WTC11 (cell line): Measurements from ENCODE around the gene SH2D4B. TPM values are rescaled to one million over a fixed set of nuclear protein-coding genes. Genes with fewer than 3 reads are reported as not detected.

Experiments
- ATAC-seq: fragments of 200-7000 bp; cut with Tn5 transposase; 2 replicates; pipeline ENCODE4 v1.10.0; 2021; ENCODE audit warnings: mild to moderate bottlenecking, moderate library complexity
- CTCF ChIA-PET: fragments of 300-600 bp; sonication (Branson Sonifier 250); formaldehyde crosslinking; loops from one replicate; lab custom pipeline; 2021; ENCODE audit warnings: antibody characterized with exemption; lab: Charles Lee
- POLR2A ChIA-PET: fragments of 350-600 bp; sonication (Branson Sonifier 250); formaldehyde crosslinking; loops from one replicate; lab custom pipeline; 2021; ENCODE audit warnings: antibody characterized with exemption; lab: Charles Lee
- DNase-seq: peaks from one replicate; pipeline ENCODE4 v3.0.0; 2021; ENCODE audit warnings: low spot score
- H3K27ac Mint-ChIP-seq: 2 replicates; pipeline ENCODE4 v1.8.0; 2021; ENCODE audit warnings: mixed read lengths
- H3K27me3 Mint-ChIP-seq: 2 replicates; pipeline ENCODE4 v1.8.0; 2021; ENCODE audit warnings: low read depth, mild to moderate bottlenecking, moderate library complexity, mixed read lengths
- H3K36me3 Mint-ChIP-seq: 2 replicates; pipeline ENCODE4 v1.8.0; 2021; ENCODE audit warnings: mixed read lengths
- H3K4me1 Mint-ChIP-seq: 2 replicates; pipeline ENCODE4 v1.8.0; 2022; ENCODE audit warnings: mixed read lengths
- H3K4me3 Mint-ChIP-seq: 2 replicates; pipeline ENCODE4 v1.8.0; 2021; ENCODE audit warnings: mild to moderate bottlenecking, moderate library complexity, mixed read lengths
- H3K9me3 Mint-ChIP-seq: 2 replicates; pipeline ENCODE4 v1.8.0; 2021; ENCODE audit warnings: mixed read lengths
- CREB1 ChIP-seq: sonication (generic); formaldehyde crosslinking; IDR thresholded peaks from 2 replicates; pipeline ENCODE4 v1.8.0; 2023; ENCODE audit warnings: mild to moderate bottlenecking, missing genetic modification reagents
- FOXP1 ChIP-seq: sonication (generic); formaldehyde crosslinking; IDR thresholded peaks from 2 replicates; pipeline ENCODE4 v1.8.0; 2022; ENCODE audit warnings: missing genetic modification reagents, mild to moderate bottlenecking, moderate library complexity, borderline replicate concordance
- GRHL2 ChIP-seq: fragments of 250-450 bp; sonication (Bioruptor Pico); IDR thresholded peaks from 2 replicates; pipeline ENCODE4 v1.8.0; 2022; ENCODE audit warnings: mild to moderate bottlenecking, moderate library complexity; ENCODE audit not compliant: insufficient replicate concordance, severe bottlenecking
- GTF2I ChIP-seq: fragments of 250-450 bp; sonication (Bioruptor Pico); conservative IDR thresholded peaks from 2 replicates; pipeline ENCODE4 v1.4.0; 2021; ENCODE audit warnings: mild to moderate bottlenecking
- MYBL2 ChIP-seq: sonication (generic); formaldehyde crosslinking; IDR thresholded peaks from 2 replicates; pipeline ENCODE4 v1.8.1; 2023; ENCODE audit warnings: mild to moderate bottlenecking, moderate library complexity, missing genetic modification reagents
- NFATC4 ChIP-seq: fragments of 250-450 bp; sonication (Bioruptor Pico); IDR thresholded peaks from 2 replicates; pipeline ENCODE4 v1.9.0; 2021; ENCODE audit warnings: mild to moderate bottlenecking
- PRRX2 ChIP-seq: fragments of 250-450 bp; sonication (Bioruptor Pico); IDR thresholded peaks from 2 replicates; pipeline ENCODE4 v1.8.0; 2021; ENCODE audit warnings: mild to moderate bottlenecking
- TEAD4 ChIP-seq: sonication (generic); formaldehyde crosslinking; IDR thresholded peaks from 2 replicates; pipeline ENCODE4 v1.8.0; 2022; ENCODE audit warnings: mild to moderate bottlenecking, missing genetic modification reagents
- ZBTB21 ChIP-seq: sonication (generic); formaldehyde crosslinking; IDR thresholded peaks from 2 replicates; pipeline ENCODE4 v1.8.1; 2023; ENCODE audit warnings: mild to moderate bottlenecking, missing genetic modification reagents, borderline replicate concordance
- ZNF317 ChIP-seq: sonication (generic); formaldehyde crosslinking; IDR thresholded peaks from 2 replicates; pipeline ENCODE4 v1.8.1; 2023; ENCODE audit warnings: low read depth, mild to moderate bottlenecking, moderate library complexity, missing genetic modification reagents, borderline replicate concordance
- total RNA-seq: library from RNA; stranded (reverse); gene quantifications from 3 replicates; pipeline ENCODE4 v1.2.3, GENCODE V29; 2021
- TF ChIP-seq, protein P1 (sequence below): sonication (generic); formaldehyde crosslinking; IDR thresholded peaks from 2 replicates; pipeline ENCODE4 v1.8.0; 2023; ENCODE audit warnings: missing genetic modification reagents
- TF ChIP-seq, protein P2 (sequence below): fragments of 250-450 bp; sonication (Bioruptor Pico); IDR thresholded peaks from 2 replicates; pipeline ENCODE4 v1.9.0; 2021; ENCODE audit warnings: mild to moderate bottlenecking, borderline replicate concordance
- TF ChIP-seq, protein P3 (sequence below): sonication (generic); formaldehyde crosslinking; IDR thresholded peaks from 2 replicates; pipeline ENCODE4 v1.8.1; 2023; ENCODE audit warnings: mild to moderate bottlenecking, missing genetic modification reagents, moderate library complexity
- TF ChIP-seq, protein P4 (sequence below): fragments of 250-450 bp; sonication (Bioruptor Pico); IDR thresholded peaks from 2 replicates; pipeline ENCODE4 v1.9.0; 2021; ENCODE audit warnings: mild to moderate bottlenecking
- TF ChIP-seq, protein P5 (sequence below): fragments of 250-450 bp; sonication (Bioruptor Pico); conservative IDR thresholded peaks from 2 replicates; pipeline ENCODE4 v1.9.0; 2021; ENCODE audit warnings: mild to moderate bottlenecking
- TF ChIP-seq, protein P6 (sequence below): sonication (generic); formaldehyde crosslinking; conservative IDR thresholded peaks from 2 replicates; pipeline ENCODE4 v1.8.1; 2022; ENCODE audit warnings: mild to moderate bottlenecking, missing genetic modification reagents
- TF ChIP-seq, protein P7 (sequence below): sonication (generic); formaldehyde crosslinking; IDR thresholded peaks from 2 replicates; pipeline ENCODE4 v1.8.1; 2022; ENCODE audit warnings: low read depth, mild to moderate bottlenecking, moderate library complexity, missing genetic modification reagents, borderline replicate concordance
- TF ChIP-seq, protein P8 (sequence below): sonication (generic); formaldehyde crosslinking; IDR thresholded peaks from 2 replicates; pipeline ENCODE4 v1.8.1; 2023; ENCODE audit warnings: mild to moderate bottlenecking, missing genetic modification reagents, borderline replicate concordance

The SH2D4B gene
- total RNA-seq, 1 experiment from 2014 or later, result 0.04 TPM

DNA sequence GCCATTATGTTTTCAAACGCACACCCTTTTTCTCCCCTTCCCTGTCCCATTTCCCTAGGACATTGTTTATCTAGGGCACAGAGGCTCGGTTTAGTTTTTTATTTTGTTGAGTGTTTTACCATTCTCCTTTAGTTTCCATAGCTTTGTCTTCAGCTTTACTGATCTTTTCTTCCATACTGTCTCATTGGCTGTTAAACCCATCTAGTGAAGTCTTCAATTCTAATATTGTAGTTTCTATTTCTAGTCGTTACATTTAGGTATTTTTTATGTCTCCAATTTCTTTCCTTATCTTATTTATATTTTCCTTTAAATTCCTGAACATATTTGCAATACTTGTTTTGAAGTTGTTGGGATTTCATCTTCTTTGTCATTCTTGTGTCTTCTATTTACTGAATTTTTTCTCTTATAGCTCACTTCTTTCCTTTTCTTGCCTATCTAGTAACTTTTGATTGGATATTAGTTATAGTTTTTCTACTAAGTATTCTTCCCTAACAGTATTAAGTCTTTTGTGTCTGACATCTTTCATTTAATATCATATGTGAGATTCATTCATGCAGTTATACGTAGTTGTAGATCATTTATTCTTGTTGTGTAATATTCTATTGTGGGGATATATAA, 41.0 kb upstream of the SH2D4B start:
- no peaks in the 10 kb centered on the region for H3K9me3 Mint-ChIP-seq
- H3K27ac Mint-ChIP-seq, result no peak overlapping the region
- H3K36me3 Mint-ChIP-seq, result peaks cover 12% of the 10 kb centered on the region
- H3K4me1 Mint-ChIP-seq, result peaks cover 48% of the 10 kb centered on the region
- POLR2A ChIA-PET, result no interaction called here
- H3K27me3 Mint-ChIP-seq, result no peaks in the 10 kb centered on the region
- CTCF ChIA-PET, result interaction anchor here (2.1 to 20.7 kb wide), 3 partner anchors 9 to 43 kb away, joined by 6 to 802 read pairs (median 10); partner anchors contain the start of gene TSPAN14
- no peak overlapping the region for H3K4me3 Mint-ChIP-seq
- DNase-seq (no peak), ATAC-seq (no peak)
- TF ChIP-seq ZNF317 (CRISPR knock-in tag) (no peak), NFATC4 (CRISPR knock-in tag) (no peak), GTF2I (no peak), PRRX2 (CRISPR knock-in tag) (no peak), MYBL2 (CRISPR knock-in tag) (no peak), GRHL2 (CRISPR knock-in tag) (no peak), CREB1 (CRISPR knock-in tag) (no peak), ZBTB21 (CRISPR knock-in tag) (no peak), FOXP1 (CRISPR knock-in tag) (no peak), TEAD4 (CRISPR knock-in tag) (no peak)
- TF ChIP-seq, protein P1, sequence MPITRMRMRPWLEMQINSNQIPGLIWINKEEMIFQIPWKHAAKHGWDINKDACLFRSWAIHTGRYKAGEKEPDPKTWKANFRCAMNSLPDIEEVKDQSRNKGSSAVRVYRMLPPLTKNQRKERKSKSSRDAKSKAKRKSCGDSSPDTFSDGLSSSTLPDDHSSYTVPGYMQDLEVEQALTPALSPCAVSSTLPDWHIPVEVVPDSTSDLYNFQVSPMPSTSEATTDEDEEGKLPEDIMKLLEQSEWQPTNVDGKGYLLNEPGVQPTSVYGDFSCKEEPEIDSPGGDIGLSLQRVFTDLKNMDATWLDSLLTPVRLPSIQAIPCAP (CRISPR knock-in tag), result no peak
- TF ChIP-seq, protein P2, sequence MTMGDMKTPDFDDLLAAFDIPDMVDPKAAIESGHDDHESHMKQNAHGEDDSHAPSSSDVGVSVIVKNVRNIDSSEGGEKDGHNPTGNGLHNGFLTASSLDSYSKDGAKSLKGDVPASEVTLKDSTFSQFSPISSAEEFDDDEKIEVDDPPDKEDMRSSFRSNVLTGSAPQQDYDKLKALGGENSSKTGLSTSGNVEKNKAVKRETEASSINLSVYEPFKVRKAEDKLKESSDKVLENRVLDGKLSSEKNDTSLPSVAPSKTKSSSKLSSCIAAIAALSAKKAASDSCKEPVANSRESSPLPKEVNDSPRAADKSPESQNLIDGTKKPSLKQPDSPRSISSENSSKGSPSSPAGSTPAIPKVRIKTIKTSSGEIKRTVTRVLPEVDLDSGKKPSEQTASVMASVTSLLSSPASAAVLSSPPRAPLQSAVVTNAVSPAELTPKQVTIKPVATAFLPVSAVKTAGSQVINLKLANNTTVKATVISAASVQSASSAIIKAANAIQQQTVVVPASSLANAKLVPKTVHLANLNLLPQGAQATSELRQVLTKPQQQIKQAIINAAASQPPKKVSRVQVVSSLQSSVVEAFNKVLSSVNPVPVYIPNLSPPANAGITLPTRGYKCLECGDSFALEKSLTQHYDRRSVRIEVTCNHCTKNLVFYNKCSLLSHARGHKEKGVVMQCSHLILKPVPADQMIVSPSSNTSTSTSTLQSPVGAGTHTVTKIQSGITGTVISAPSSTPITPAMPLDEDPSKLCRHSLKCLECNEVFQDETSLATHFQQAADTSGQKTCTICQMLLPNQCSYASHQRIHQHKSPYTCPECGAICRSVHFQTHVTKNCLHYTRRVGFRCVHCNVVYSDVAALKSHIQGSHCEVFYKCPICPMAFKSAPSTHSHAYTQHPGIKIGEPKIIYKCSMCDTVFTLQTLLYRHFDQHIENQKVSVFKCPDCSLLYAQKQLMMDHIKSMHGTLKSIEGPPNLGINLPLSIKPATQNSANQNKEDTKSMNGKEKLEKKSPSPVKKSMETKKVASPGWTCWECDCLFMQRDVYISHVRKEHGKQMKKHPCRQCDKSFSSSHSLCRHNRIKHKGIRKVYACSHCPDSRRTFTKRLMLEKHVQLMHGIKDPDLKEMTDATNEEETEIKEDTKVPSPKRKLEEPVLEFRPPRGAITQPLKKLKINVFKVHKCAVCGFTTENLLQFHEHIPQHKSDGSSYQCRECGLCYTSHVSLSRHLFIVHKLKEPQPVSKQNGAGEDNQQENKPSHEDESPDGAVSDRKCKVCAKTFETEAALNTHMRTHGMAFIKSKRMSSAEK (CRISPR knock-in tag), result no peak
- TF ChIP-seq, protein P3, sequence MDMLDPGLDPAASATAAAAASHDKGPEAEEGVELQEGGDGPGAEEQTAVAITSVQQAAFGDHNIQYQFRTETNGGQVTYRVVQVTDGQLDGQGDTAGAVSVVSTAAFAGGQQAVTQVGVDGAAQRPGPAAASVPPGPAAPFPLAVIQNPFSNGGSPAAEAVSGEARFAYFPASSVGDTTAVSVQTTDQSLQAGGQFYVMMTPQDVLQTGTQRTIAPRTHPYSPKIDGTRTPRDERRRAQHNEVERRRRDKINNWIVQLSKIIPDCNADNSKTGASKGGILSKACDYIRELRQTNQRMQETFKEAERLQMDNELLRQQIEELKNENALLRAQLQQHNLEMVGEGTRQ (CRISPR knock-in tag), result no peak
- TF ChIP-seq, protein P4, sequence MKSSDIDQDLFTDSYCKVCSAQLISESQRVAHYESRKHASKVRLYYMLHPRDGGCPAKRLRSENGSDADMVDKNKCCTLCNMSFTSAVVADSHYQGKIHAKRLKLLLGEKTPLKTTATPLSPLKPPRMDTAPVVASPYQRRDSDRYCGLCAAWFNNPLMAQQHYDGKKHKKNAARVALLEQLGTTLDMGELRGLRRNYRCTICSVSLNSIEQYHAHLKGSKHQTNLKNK (CRISPR knock-in tag), result no peak
- TF ChIP-seq, protein P5, sequence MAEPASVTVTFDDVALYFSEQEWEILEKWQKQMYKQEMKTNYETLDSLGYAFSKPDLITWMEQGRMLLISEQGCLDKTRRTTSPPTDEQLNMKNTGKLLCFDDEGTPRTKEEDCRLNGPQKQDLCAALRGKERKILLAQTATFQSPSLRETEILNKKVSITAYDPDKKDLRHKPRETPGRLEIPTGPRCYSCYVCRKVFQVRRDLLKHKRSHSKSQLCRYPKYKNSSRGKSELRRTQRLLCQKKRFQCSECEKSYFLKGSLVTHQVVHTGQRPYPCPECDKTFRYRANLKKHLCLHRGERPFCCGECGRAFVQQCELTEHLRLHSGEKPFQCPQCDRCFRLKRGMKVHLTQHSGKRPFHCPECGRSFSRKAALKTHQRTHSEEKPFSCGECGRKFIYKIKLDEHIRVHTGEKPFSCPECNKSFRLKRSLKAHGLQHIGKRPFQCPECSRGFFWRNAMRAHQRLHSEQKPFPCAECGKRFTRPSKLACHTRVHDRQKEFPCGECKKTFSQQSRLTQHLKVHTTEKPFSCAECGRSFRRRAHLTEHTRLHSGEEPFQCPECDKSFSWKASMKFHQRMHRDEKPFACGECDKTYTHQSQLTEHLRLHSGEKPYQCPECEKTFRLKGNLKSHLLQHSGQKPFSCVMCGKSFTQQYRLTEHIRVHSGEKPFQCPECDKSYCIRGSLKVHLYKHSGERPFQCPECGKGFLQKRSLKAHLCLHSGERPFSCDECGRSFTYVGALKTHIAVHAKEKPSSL (CRISPR knock-in tag), result no peak
- TF ChIP-seq, protein P6, sequence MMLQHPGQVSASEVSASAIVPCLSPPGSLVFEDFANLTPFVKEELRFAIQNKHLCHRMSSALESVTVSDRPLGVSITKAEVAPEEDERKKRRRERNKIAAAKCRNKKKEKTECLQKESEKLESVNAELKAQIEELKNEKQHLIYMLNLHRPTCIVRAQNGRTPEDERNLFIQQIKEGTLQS, result no peak
- TF ChIP-seq, protein P7, sequence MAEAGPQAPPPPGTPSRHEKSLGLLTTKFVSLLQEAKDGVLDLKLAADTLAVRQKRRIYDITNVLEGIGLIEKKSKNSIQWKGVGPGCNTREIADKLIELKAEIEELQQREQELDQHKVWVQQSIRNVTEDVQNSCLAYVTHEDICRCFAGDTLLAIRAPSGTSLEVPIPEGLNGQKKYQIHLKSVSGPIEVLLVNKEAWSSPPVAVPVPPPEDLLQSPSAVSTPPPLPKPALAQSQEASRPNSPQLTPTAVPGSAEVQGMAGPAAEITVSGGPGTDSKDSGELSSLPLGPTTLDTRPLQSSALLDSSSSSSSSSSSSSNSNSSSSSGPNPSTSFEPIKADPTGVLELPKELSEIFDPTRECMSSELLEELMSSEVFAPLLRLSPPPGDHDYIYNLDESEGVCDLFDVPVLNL (CRISPR knock-in tag), result no peak
- TF ChIP-seq, protein P8, sequence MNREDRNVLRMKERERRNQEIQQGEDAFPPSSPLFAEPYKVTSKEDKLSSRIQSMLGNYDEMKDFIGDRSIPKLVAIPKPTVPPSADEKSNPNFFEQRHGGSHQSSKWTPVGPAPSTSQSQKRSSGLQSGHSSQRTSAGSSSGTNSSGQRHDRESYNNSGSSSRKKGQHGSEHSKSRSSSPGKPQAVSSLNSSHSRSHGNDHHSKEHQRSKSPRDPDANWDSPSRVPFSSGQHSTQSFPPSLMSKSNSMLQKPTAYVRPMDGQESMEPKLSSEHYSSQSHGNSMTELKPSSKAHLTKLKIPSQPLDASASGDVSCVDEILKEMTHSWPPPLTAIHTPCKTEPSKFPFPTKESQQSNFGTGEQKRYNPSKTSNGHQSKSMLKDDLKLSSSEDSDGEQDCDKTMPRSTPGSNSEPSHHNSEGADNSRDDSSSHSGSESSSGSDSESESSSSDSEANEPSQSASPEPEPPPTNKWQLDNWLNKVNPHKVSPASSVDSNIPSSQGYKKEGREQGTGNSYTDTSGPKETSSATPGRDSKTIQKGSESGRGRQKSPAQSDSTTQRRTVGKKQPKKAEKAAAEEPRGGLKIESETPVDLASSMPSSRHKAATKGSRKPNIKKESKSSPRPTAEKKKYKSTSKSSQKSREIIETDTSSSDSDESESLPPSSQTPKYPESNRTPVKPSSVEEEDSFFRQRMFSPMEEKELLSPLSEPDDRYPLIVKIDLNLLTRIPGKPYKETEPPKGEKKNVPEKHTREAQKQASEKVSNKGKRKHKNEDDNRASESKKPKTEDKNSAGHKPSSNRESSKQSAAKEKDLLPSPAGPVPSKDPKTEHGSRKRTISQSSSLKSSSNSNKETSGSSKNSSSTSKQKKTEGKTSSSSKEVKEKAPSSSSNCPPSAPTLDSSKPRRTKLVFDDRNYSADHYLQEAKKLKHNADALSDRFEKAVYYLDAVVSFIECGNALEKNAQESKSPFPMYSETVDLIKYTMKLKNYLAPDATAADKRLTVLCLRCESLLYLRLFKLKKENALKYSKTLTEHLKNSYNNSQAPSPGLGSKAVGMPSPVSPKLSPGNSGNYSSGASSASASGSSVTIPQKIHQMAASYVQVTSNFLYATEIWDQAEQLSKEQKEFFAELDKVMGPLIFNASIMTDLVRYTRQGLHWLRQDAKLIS (CRISPR knock-in tag), result no peak
